ENCODE measurements around the gene ARPC1A.
"Not testable (repeated sequence)": the region's sequence is repeated elsewhere in the genome, so short reads cannot be mapped to it uniquely, and the experiment has no call there.

ARPC1A gene

DNA sequence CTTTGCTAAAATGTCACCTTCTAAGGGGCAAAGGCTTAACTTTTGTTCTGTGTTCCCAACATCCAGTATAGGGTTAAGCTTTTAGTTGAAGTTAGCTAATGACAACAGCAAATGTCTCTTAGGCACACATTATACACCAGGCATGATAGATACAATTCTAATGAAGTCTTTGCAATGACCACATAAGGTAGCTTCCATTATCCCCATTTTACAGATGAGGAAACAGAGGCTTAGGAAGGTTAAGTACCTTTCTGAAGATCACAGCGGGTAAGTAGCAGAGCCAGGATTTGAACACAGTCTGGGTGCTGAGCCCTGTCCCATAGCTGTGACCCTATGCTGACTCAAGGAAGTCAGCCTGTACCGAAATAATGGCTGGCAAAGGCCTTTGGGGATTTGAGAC lies 84.9 kb downstream of the ARPC1A start:
- no peak for ATAC-seq
- no peak for DNase-seq

GRCh38 chr7:99415513-99416127 lies 89.9 kb downstream of the ARPC1A start:
- peak; percentile 42 for DNase-seq
- not testable (repeated sequence) for ATAC-seq

All from stimulated activated naive CD8-positive, alpha-beta T cell treated with anti-CD3 and anti-CD28 coated beads, Interleukin-15, Interleukin-2, amounts not matched to agents 100 U/mL and 50 U/mL, for 24 hours (primary cell).